SK-N-SH (cell line): ENCODE measurements around the gene PRIM2. TPM values are rescaled to one million over a fixed set of nuclear protein-coding genes. Genes with fewer than 3 reads are reported as not detected.
"Not testable (repeated sequence)": the region's sequence is repeated elsewhere in the genome, so short reads cannot be mapped to it uniquely, and the experiment has no call there.

Source experiments
- CTCF ChIA-PET: fragments of 300-600, 350-600 bp; formaldehyde crosslinking; extraction: SDS; loops from one replicate; lab custom pipeline; 2021; lab: Yijun Ruan, JAX
- POLR2A ChIA-PET: fragments of 350-600 bp; sonication (Branson Sonifier 250); formaldehyde crosslinking; extraction: SDS; loops from one replicate; lab custom pipeline; 2020; ENCODE audit warnings: antibody characterized with exemption, inconsistent platforms; lab: Yijun Ruan, JAX
- DNase-seq: peaks from one replicate; pipeline ENCODE4 v3.0.0; 2012
- H2AFZ ChIP-seq: fragments of 200-600 bp; sonication (generic); 2 replicates; pipeline ENCODE4 v1.8.1; 2016; ENCODE audit warnings: antibody characterized with exemption, mild to moderate bottlenecking, low read depth
- H3F3A ChIP-seq: fragments of 200-600 bp; sonication (generic); replicated peaks from 2 replicates; pipeline ENCODE3; 2016; ENCODE audit warnings: antibody characterized with exemption, mild to moderate bottlenecking; ENCODE audit not compliant: insufficient read depth
- H3K27ac ChIP-seq, 2 experiments: fragments of 200-500 bp in 1 of 2; fragments of 200-600 bp in 1 of 2; sonication (Bioruptor generic) in 1 of 2; sonication (generic), shearing (Covaris generic) in 1 of 2; 2 replicates each; pipeline versions ENCODE4 v1.5.1 to v1.6.1; 2014 to 2016; ENCODE audit warnings: low read depth in 2 of 2, inconsistent platforms in 1 of 2, low read length in 1 of 2, mild to moderate bottlenecking in 1 of 2, mixed read lengths in 1 of 2
- H3K27me3 ChIP-seq: fragments of 200-600 bp; sonication (generic), shearing (Covaris generic); 2 replicates; pipeline ENCODE4 v1.6.1; 2016; ENCODE audit warnings: mixed run types; ENCODE audit not compliant: insufficient read depth
- H3K36me3 ChIP-seq, 2 experiments: fragments of 200-500 bp in 1 of 2; fragments of 200-600 bp in 1 of 2; sonication (Bioruptor generic) in 1 of 2; sonication (generic) in 1 of 2; replicated peaks in 1 of 2; 2 replicates each; pipeline versions ENCODE3 to v1.5.1; 2014 to 2016; ENCODE audit warnings: low read length in 1 of 2, mild to moderate bottlenecking in 1 of 2; ENCODE audit not compliant: insufficient read depth in 2 of 2, control insufficient read depth in 1 of 2
- H3K4me1 ChIP-seq, 2 experiments: fragments of 200-500 bp in 1 of 2; fragments of 200-600 bp in 1 of 2; sonication (Bioruptor generic) in 1 of 2; sonication (generic), shearing (Covaris generic) in 1 of 2; 2 replicates each; pipeline versions ENCODE4 v1.5.1 to v1.6.1; 2014 to 2016; ENCODE audit warnings: low read depth in 1 of 2, low read length in 1 of 2, mixed run types in 1 of 2; ENCODE audit not compliant: insufficient read depth in 2 of 2, control insufficient read depth in 1 of 2
- H3K4me2 ChIP-seq: fragments of 200-600 bp; sonication (generic), shearing (Covaris generic); 2 replicates; pipeline ENCODE4 v1.6.1; 2017; ENCODE audit warnings: mixed run types
- H3K4me3 ChIP-seq, 2 experiments: fragments of 200-500 bp in 1 of 2; fragments of 200-600 bp in 1 of 2; sonication (Bioruptor generic) in 1 of 2; sonication (generic), shearing (Covaris generic) in 1 of 2; 2 replicates each; pipeline versions ENCODE4 v1.5.1 to v1.8.1; 2014 to 2016; ENCODE audit warnings: low read depth in 2 of 2, inconsistent platforms in 1 of 2, low read length in 1 of 2, mild to moderate bottlenecking in 1 of 2, mixed read lengths in 1 of 2, moderate library complexity in 1 of 2
- H3K79me2 ChIP-seq: fragments of 200-600 bp; sonication (generic); 2 replicates; pipeline ENCODE4 v1.8.1; 2017; ENCODE audit warnings: mild to moderate bottlenecking; ENCODE audit not compliant: insufficient read depth
- H3K9ac ChIP-seq: fragments of 200-600 bp; sonication (generic); 2 replicates; pipeline ENCODE4 v1.6.1; 2017; ENCODE audit warnings: mixed run types
- H3K9me2 ChIP-seq: fragments of 200-600 bp; sonication (generic); 2 replicates; pipeline ENCODE4 v1.6.1; 2017; ENCODE audit warnings: mixed run types
- H3K9me3 ChIP-seq: fragments of 200-600 bp; sonication (generic); 2 replicates; pipeline ENCODE4 v1.6.1; 2017; ENCODE audit warnings: mixed run types, mild to moderate bottlenecking, moderate library complexity
- H4K20me1 ChIP-seq: fragments of 200-600 bp; sonication (generic); 2 replicates; pipeline ENCODE4 v1.6.1; 2017; ENCODE audit warnings: mild to moderate bottlenecking, mixed run types; ENCODE audit not compliant: insufficient read depth
- EP300 ChIP-seq, 2 experiments: IDR thresholded peaks; 2 replicates each; pipeline versions ENCODE4 v1.4.0 to v1.6.1; 2012; ENCODE audit warnings: borderline replicate concordance in 1 of 2, low read depth in 1 of 2, low read length in 1 of 2
- NRF1 ChIP-seq: IDR thresholded peaks from 2 replicates; pipeline ENCODE4 v1.6.1; 2012; ENCODE audit warnings: low read depth, mild to moderate bottlenecking, low read length
- RXRA ChIP-seq: IDR thresholded peaks from 2 replicates; pipeline ENCODE4 v1.4.0; 2012; ENCODE audit warnings: low read depth, mild to moderate bottlenecking, borderline replicate concordance
- TCF12 ChIP-seq: IDR thresholded peaks from 2 replicates; pipeline ENCODE4 v1.4.0; 2012
- WGBS: methylation state at CpG from one replicate; pipeline ENCODE4 v1.1.6; 2017; ENCODE audit warnings: low lambda C conversion rate; 5-methylcytosine and 5-hydroxymethylcytosine counted together
- polyA plus RNA-seq, 3 experiments: library from polyadenylated mRNA; depleted of rRNA; stranded (reverse); fragments of >200 nt; gene quantifications; 2 replicates each; pipeline ENCODE4 v1.2.3, GENCODE V29; 2012

Gene PRIM2
- polyA plus RNA-seq, 1 of the 3 experiments (the other 2 are of a cell fraction) = 14.1 TPM

DNA sequence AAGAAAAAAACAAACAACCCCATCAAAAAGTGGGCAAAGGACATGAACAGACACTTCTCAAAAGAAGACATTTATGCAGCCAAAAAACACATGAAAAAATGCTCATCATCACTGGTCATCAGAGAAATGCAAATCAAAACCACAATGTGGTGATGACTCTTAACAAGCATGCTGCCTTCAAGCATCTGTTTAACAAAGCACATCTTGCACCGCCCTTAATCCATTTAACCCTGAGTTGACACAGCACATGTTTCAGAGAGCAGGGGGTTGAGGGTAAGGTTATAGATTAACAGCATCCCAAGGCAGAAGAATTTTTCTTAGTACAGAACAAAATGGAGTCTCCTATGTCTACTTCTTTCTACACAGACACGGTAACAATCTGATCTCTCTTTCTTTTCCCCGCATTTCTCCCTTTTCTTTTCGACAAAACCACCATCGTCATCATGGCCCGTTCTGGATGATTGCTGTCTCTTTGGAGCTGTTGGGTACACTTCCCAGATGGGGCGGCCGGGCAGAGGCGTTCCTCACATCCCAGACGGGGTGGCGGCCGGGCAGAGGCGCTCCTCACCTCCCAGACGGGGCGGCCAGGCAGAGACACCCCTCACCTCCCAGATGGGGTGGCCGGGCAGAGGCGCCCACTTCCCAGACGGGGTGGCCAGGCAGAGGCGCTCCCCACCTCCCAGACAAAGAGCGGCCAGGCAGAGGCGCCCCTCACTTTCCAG is 7.2 kb upstream of the PRIM2 start:
- H3K36me3 ChIP-seq, H3K9ac ChIP-seq, H3K79me2 ChIP-seq, H3K9me2 ChIP-seq, DNase-seq, H3K27me3 ChIP-seq, H4K20me1 ChIP-seq, H3K27ac ChIP-seq, H3K4me2 ChIP-seq, H3K9me3 ChIP-seq, POLR2A ChIA-PET, H3K4me3 ChIP-seq, H2AFZ ChIP-seq, CTCF ChIA-PET: not testable (repeated sequence)
- TF ChIP-seq TCF12 = 0 out of 2 replicates have a peak, but pooled peaks have one; percentile 16
- Histone ChIP-seq H3K4me1 (peaks cover 0 to 38% of the 10 kb centered on the region in 2 experiments; a peak in 3 of 4 replicates), H3F3A (peaks cover 32% of the 10 kb centered on the region)
- 82% methylated on average over 11 of the region's 21 CpGs for WGBS

GRCh38 chr6:57310817-57311157 is 6.6 kb upstream of the PRIM2 start:
- Histone ChIP-seq H3K27me3 (no peaks in the 10 kb centered on the region), H3K36me3 (no peaks in the 10 kb centered on the region), H3K9me3 (no peaks in the 10 kb centered on the region)
- DNase-seq = no peak
- no peak for TF ChIP-seq EP300 (IDR thresholded peaks at IDR 0.05; ENCODE audit: borderline replicate concordance in 1 of 2, low read depth in 1 of 2, low read length in 1 of 2)
- no peak for TF ChIP-seq RXRA
- no peak for TF ChIP-seq NRF1
- TF ChIP-seq, all 33 proteins: peak for 0
- Histone ChIP-seq H3F3A (peaks cover 32% of the 10 kb centered on the region), H4K20me1 (no peaks in the 10 kb centered on the region), H3K9me2 (no peaks in the 10 kb centered on the region), H3K4me2 (no peak overlapping the region), H3K4me1 (peaks cover 0 to 37% of the 10 kb centered on the region in 2 experiments; a peak in 3 of 4 replicates), H2AFZ (no peak overlapping the region), H3K27ac (no peak overlapping the region), H3K9ac (no peak overlapping the region), H3K4me3 (no peak overlapping the region), H3K79me2 (no peaks in the 10 kb centered on the region)
- POLR2A ChIA-PET = no interaction called here
- CTCF ChIA-PET = no interaction called here
- 95% methylated on average over 4 of the region's 24 CpGs for WGBS

GRCh38 chr6:57311300-57312003 is 6.0 kb upstream of the PRIM2 start:
- POLR2A ChIA-PET, H3K9ac ChIP-seq, CTCF ChIA-PET, DNase-seq, H3K4me2 ChIP-seq, H3K27me3 ChIP-seq, H2AFZ ChIP-seq, H3K9me2 ChIP-seq, H3K4me3 ChIP-seq, H3K27ac ChIP-seq, H3K79me2 ChIP-seq, H3K36me3 ChIP-seq, H4K20me1 ChIP-seq, H3K9me3 ChIP-seq: not testable (repeated sequence)
- WGBS = 97% methylated on average over 18 of the region's 44 CpGs
- H3F3A ChIP-seq = peaks cover 28% of the 10 kb centered on the region
- H3K4me1 ChIP-seq = peaks cover 0 to 37% of the 10 kb centered on the region in 2 experiments
